Measurements from ENCODE around the gene PYGO1.

The PYGO1 gene

GRCh38 chr15:55588815-55589115, 620 bp upstream of the PYGO1 start:
- TF ChIP-seq POLR2AphosphoS5 (IDR thresholded peaks at IDR 0.05; ENCODE audit: borderline replicate concordance, low read depth, low read length) (no peak), FOXP2 (optimal IDR thresholded peaks at IDR 0.05; ENCODE audit: control extremely low read depth, extremely low read length, insufficient read depth) (no peak), EZH2 (IDR thresholded peaks at IDR 0.05) (no peak)
- Histone ChIP-seq H3K36me3 (ENCODE audit: insufficient read depth, low read length) (no peaks in the 10 kb centered on the region), H3K9ac (ENCODE audit: insufficient read length) (peak overlapping the region; percentile 79), H3K4me3 (peak overlapping the region; percentile 81), H3K9me3 (ENCODE audit: low read depth, low read length) (no peaks in the 10 kb centered on the region), H3K27ac (no peak overlapping the region)
- DNase-seq (ENCODE audit: low read depth, low spot score) = no peak

GRCh38 chr15:55587321-55588069, 650 bp downstream of the PYGO1 start:
- H3K4me3 ChIP-seq = peak overlapping the region; percentile 90
- H3K9me3 ChIP-seq (ENCODE audit: low read depth, low read length) = no peaks in the 10 kb centered on the region
- no peak overlapping the region for H3K27ac ChIP-seq
- TF ChIP-seq FOXP2 (optimal IDR thresholded peaks at IDR 0.05; ENCODE audit: control extremely low read depth, extremely low read length, insufficient read depth) (no peak), EZH2 (IDR thresholded peaks at IDR 0.05) (no peak), POLR2AphosphoS5 (IDR thresholded peaks at IDR 0.05; ENCODE audit: borderline replicate concordance, low read depth, low read length) (no peak)
- no peak for DNase-seq (ENCODE audit: low read depth, low spot score)
- H3K36me3 ChIP-seq (ENCODE audit: insufficient read depth, low read length) = no peaks in the 10 kb centered on the region
- H3K9ac ChIP-seq (ENCODE audit: insufficient read length) = peak overlapping the region; percentile 89

- H3K4me3 ChIP-seq = peak overlapping the region; percentile 90
- no peak for DNase-seq (ENCODE audit: low read depth, low spot score)
These were observed 1.3 kb downstream of the PYGO1 start for GRCh38 chr15:55586808-55587207.

GRCh38 chr15:55576943-55577342, 11.2 kb downstream of the PYGO1 start:
- H3K9me3 ChIP-seq (ENCODE audit: low read depth, low read length) = no peaks in the 10 kb centered on the region
- no peaks in the 10 kb centered on the region for H3K36me3 ChIP-seq (ENCODE audit: insufficient read depth, low read length)
- H3K4me3 ChIP-seq = no peak overlapping the region
- H3K27ac ChIP-seq = no peak overlapping the region
- no peak for DNase-seq (ENCODE audit: low read depth, low spot score)
- H3K9ac ChIP-seq (ENCODE audit: insufficient read length) = no peak overlapping the region
- TF ChIP-seq FOXP2 (optimal IDR thresholded peaks at IDR 0.05; ENCODE audit: control extremely low read depth, extremely low read length, insufficient read depth) = no peak
- no peak for TF ChIP-seq EZH2 (IDR thresholded peaks at IDR 0.05)
- no peak for TF ChIP-seq POLR2AphosphoS5 (IDR thresholded peaks at IDR 0.05; ENCODE audit: borderline replicate concordance, low read depth, low read length)

More at GRCh38 chr15:55586808-55587207, 1.3 kb downstream of the PYGO1 start:
- Histone ChIP-seq H3K27ac (no peak overlapping the region), H3K9ac (ENCODE audit: insufficient read length) (peak overlapping the region; percentile 89), H3K36me3 (ENCODE audit: insufficient read depth, low read length) (no peaks in the 10 kb centered on the region), H3K9me3 (ENCODE audit: low read depth, low read length) (no peaks in the 10 kb centered on the region)
- TF ChIP-seq FOXP2 (optimal IDR thresholded peaks at IDR 0.05; ENCODE audit: control extremely low read depth, extremely low read length, insufficient read depth) = no peak
- no peak for TF ChIP-seq EZH2 (IDR thresholded peaks at IDR 0.05)

- no peaks in the 10 kb centered on the region for H3K36me3 ChIP-seq (ENCODE audit: insufficient read depth, low read length)
- TF ChIP-seq POLR2AphosphoS5 (IDR thresholded peaks at IDR 0.05; ENCODE audit: borderline replicate concordance, low read depth, low read length) = no peak
- TF ChIP-seq EZH2 (IDR thresholded peaks at IDR 0.05) = no peak
- no peak for TF ChIP-seq FOXP2 (optimal IDR thresholded peaks at IDR 0.05; ENCODE audit: control extremely low read depth, extremely low read length, insufficient read depth)
- H3K27ac ChIP-seq = no peak overlapping the region
- DNase-seq (ENCODE audit: low read depth, low spot score) = no peak
- no peaks in the 10 kb centered on the region; the same call in 1 of the 2 replicates for H3K9me3 ChIP-seq (ENCODE audit: low read depth, low read length)
- no peak overlapping the region for H3K4me3 ChIP-seq
- H3K9ac ChIP-seq (ENCODE audit: insufficient read length) = no peak overlapping the region
These were observed 14.0 kb downstream of the PYGO1 start for GRCh38 chr15:55574096-55574495.

GRCh38 chr15:55573224-55573623, 14.9 kb downstream of the PYGO1 start:
- Histone ChIP-seq H3K4me3 (no peak overlapping the region), H3K9ac (ENCODE audit: insufficient read length) (no peak overlapping the region), H3K27ac (no peak overlapping the region), H3K9me3 (ENCODE audit: low read depth, low read length) (no peaks in the 10 kb centered on the region; the same call in 1 of the 2 replicates), H3K36me3 (ENCODE audit: insufficient read depth, low read length) (no peaks in the 10 kb centered on the region)
- TF ChIP-seq FOXP2 (optimal IDR thresholded peaks at IDR 0.05; ENCODE audit: control extremely low read depth, extremely low read length, insufficient read depth) (no peak), EZH2 (IDR thresholded peaks at IDR 0.05) (no peak), POLR2AphosphoS5 (IDR thresholded peaks at IDR 0.05; ENCODE audit: borderline replicate concordance, low read depth, low read length) (no peak)
- DNase-seq (ENCODE audit: low read depth, low spot score) = no peak

GRCh38 chr15:55564347-55565145, 23.6 kb downstream of the PYGO1 start:
- DNase-seq (ENCODE audit: low read depth, low spot score) = no peak

GRCh38 chr15:55562601-55563000, 25.5 kb downstream of the PYGO1 start:
- Histone ChIP-seq H3K9me3 (ENCODE audit: low read depth, low read length) (0 out of 2 replicates have a peak, but pooled peaks cover 4% of the 10 kb centered on the region), H3K9ac (ENCODE audit: insufficient read length) (no peak overlapping the region), H3K36me3 (ENCODE audit: insufficient read depth, low read length) (no peaks in the 10 kb centered on the region), H3K4me3 (no peak overlapping the region), H3K27ac (no peak overlapping the region)
- DNase-seq (ENCODE audit: low read depth, low spot score) = no peak
- TF ChIP-seq EZH2 (IDR thresholded peaks at IDR 0.05) (no peak), FOXP2 (optimal IDR thresholded peaks at IDR 0.05; ENCODE audit: control extremely low read depth, extremely low read length, insufficient read depth) (no peak), POLR2AphosphoS5 (IDR thresholded peaks at IDR 0.05; ENCODE audit: borderline replicate concordance, low read depth, low read length) (no peak)

More at GRCh38 chr15:55564347-55565145, 23.6 kb downstream of the PYGO1 start:
- H3K27ac ChIP-seq = no peak overlapping the region
- no peak overlapping the region for H3K4me3 ChIP-seq
- TF ChIP-seq FOXP2 (optimal IDR thresholded peaks at IDR 0.05; ENCODE audit: control extremely low read depth, extremely low read length, insufficient read depth) (no peak), EZH2 (IDR thresholded peaks at IDR 0.05) (no peak), POLR2AphosphoS5 (IDR thresholded peaks at IDR 0.05; ENCODE audit: borderline replicate concordance, low read depth, low read length) (no peak)
- H3K36me3 ChIP-seq (ENCODE audit: insufficient read depth, low read length) = no peaks in the 10 kb centered on the region
- 0 out of 2 replicates have a peak, but pooled peaks cover 4% of the 10 kb centered on the region for H3K9me3 ChIP-seq (ENCODE audit: low read depth, low read length)
- no peak overlapping the region for H3K9ac ChIP-seq (ENCODE audit: insufficient read length)
